ENCODE measurements around the gene LGR4. TPM values are rescaled to one million over a fixed set of nuclear protein-coding genes. Genes with fewer than 3 reads are reported as not detected.

Gene LGR4
- total and polyA plus RNA-seq, 2 of the 13 experiments (the other 11 are each of a cell fraction or from before 2014, with no cell fraction given), result 42.1 to 68.7 TPM

- TF ChIP-seq REST (IDR thresholded peaks at IDR 0.05; ENCODE audit: borderline replicate concordance in 1 of 2, low read depth in 1 of 2, low read length in 2 of 2), result no peak
- TF ChIP-seq ADNP (CRISPR knock-in tag; IDR thresholded peaks at IDR 0.05), result no peak
Observed at GRCh38 chr11:27358296-27358695, 114.3 kb downstream of the LGR4 start (continued).

- intact Hi-C loops (cut with micrococcal nuclease; ENCODE audit: unreplicated experiment), result no loop called here
- TF ChIP-seq FOXO4 (CRISPR knock-in tag; conservative IDR thresholded peaks at IDR 0.05) (no peak), ZSCAN20 (CRISPR knock-in tag; IDR thresholded peaks at IDR 0.05; ENCODE audit: borderline replicate concordance) (no peak), ZNF562 (CRISPR knock-in tag; IDR thresholded peaks at IDR 0.05; ENCODE audit: borderline replicate concordance) (no peak), ZFP90 (CRISPR knock-in tag; IDR thresholded peaks at IDR 0.05; ENCODE audit: borderline replicate concordance) (no peak), ZNF362 (CRISPR knock-in tag; IDR thresholded peaks at IDR 0.05; ENCODE audit: borderline replicate concordance) (no peak), ZNF260 (CRISPR knock-in tag; IDR thresholded peaks at IDR 0.05; ENCODE audit: borderline replicate concordance, low read depth) (no peak), ZHX2 (IDR thresholded peaks at IDR 0.05; ENCODE audit: low read depth) (no peak), ZHX2 (CRISPR knock-in tag; IDR thresholded peaks at IDR 0.05; ENCODE audit: borderline replicate concordance) (no peak)
Observed at GRCh38 chr11:27357250-27357649, 115.3 kb downstream of the LGR4 start.

More at GRCh38 chr11:27357250-27357649, 115.3 kb downstream of the LGR4 start:
- Histone ChIP-seq H3K27me3 (ENCODE audit: control insufficient read depth in 1 of 2, insufficient read depth in 2 of 2, low read length in 2 of 2) (no peaks in the 10 kb centered on the region), H3K9me3 (ENCODE audit: low read length) (no peaks in the 10 kb centered on the region), H4K20me1 (ENCODE audit: insufficient read depth, low read length) (no peaks in the 10 kb centered on the region), H3K4me3 (replicated peaks in 1 of 3; ENCODE audit: insufficient read depth in 1 of 3, low read depth in 2 of 3, low read length in 3 of 3) (no peak overlapping the region), H3K9ac (ENCODE audit: insufficient read depth, low read depth, low read length) (no peak overlapping the region), H3K36me3 (replicated peaks in 1 of 2; ENCODE audit: control insufficient read depth in 1 of 2, insufficient read depth in 2 of 2, low read length in 2 of 2) (no peaks in the 10 kb centered on the region), H3K27ac (ENCODE audit: extremely low read length, insufficient read depth, low read length) (no peak overlapping the region), H3K4me1 (ENCODE audit: insufficient read depth, low read length) (peaks cover 60% of the 10 kb centered on the region), H2AFZ (ENCODE audit: low read length) (no peak overlapping the region), H3K4me2 (ENCODE audit: low read depth, low read length) (no peak overlapping the region), H3K79me2 (ENCODE audit: insufficient read depth, low read length) (peaks cover 12% of the 10 kb centered on the region)
- 100% methylated on average over 4 of the region's 4 CpGs for WGBS (ENCODE audit: low lambda C conversion rate)
- BruUV-seq (replicated peaks), result no TSS peak
- in situ Hi-C loops (cut with HindIII; ENCODE audit: extremely low pct_ligation_motif_present, low pct_unique_long_range_greater_than_20kb), result no loop called here
- no peak for FAIRE-seq
- DNase-seq (ENCODE audit: low spot score), result no peak
- CTCF ChIA-PET (ENCODE audit: low intra/inter-chr PET ratio, low total read pairs), result no interaction called here
- no peak for ATAC-seq
- POLR2A ChIA-PET, result no interaction called here

Data from HepG2 (cell line).